PC-3 (cell line): ENCODE data around the gene WDR33. TPM values are rescaled to one million over a fixed set of nuclear protein-coding genes. Genes with fewer than 3 reads are reported as not detected.

Experiments used
- ATAC-seq: fragments of 200-7000 bp; cut with Tn5 transposase; 2 replicates; pipeline ENCODE4 v1.9.1; 2020; ENCODE audit warnings: mild to moderate bottlenecking, moderate library complexity
- BruUV-seq: library from RNA; stranded (reverse); fragments of 400-500 nt; replicated peaks from 2 replicates; lab custom pipeline; 2021; lab: Mats Ljungman, UMichigan
- CTCF ChIA-PET: fragments of 300-600 bp; sonication (Branson Sonifier 250); formaldehyde crosslinking; loops from one replicate; lab custom pipeline; 2022; ENCODE audit warnings: antibody characterized with exemption; lab: Charles Lee
- POLR2A ChIA-PET: fragments of 300-600 bp; sonication (Branson Sonifier 250); formaldehyde crosslinking; loops from one replicate; lab custom pipeline; 2022; ENCODE audit warnings: antibody characterized with exemption; ENCODE audit not compliant: unreplicated experiment; lab: Charles Lee
- DNase-seq: peaks from one replicate; pipeline ENCODE4 v3.0.0-alpha.2; 2015
- H2AFZ ChIP-seq: fragments of 300-600 bp; sonication (generic); 2 replicates; pipeline ENCODE4 v1.6.0; 2016; ENCODE audit warnings: antibody characterized with exemption, low read length
- H3F3A ChIP-seq: fragments of 300-600 bp; sonication (generic); one replicate; pipeline ENCODE4 v1.6.0; 2017; ENCODE audit warnings: antibody characterized with exemption, low read length, control low read depth, mild to moderate bottlenecking; ENCODE audit not compliant: unreplicated experiment
- H3K27ac ChIP-seq: fragments of 300-600 bp; sonication (generic); 2 replicates; pipeline ENCODE4 v1.5.1; 2016; ENCODE audit warnings: mild to moderate bottlenecking, low read length
- H3K27me3 ChIP-seq: fragments of 300-600 bp; sonication (generic); 2 replicates; pipeline ENCODE4 v1.6.1; 2016; ENCODE audit warnings: low read length, mixed read lengths
- H3K36me3 ChIP-seq: fragments of 300-600 bp; sonication (generic); 2 replicates; pipeline ENCODE4 v1.6.1; 2016; ENCODE audit warnings: low read depth, mixed run types, low read length, mixed read lengths
- H3K4me1 ChIP-seq: fragments of 300-600 bp; sonication (generic); 2 replicates; pipeline ENCODE4 v1.5.1; 2016; ENCODE audit warnings: low read length; ENCODE audit not compliant: insufficient read depth
- H3K4me2 ChIP-seq: fragments of 300-600 bp; sonication (generic); 2 replicates; pipeline ENCODE4 v1.6.0; 2016; ENCODE audit warnings: low read length
- H3K4me3 ChIP-seq: fragments of 300-600 bp; sonication (generic); 2 replicates; pipeline ENCODE4 v1.5.1; 2016; ENCODE audit warnings: mild to moderate bottlenecking, low read length, mixed read lengths
- H3K79me2 ChIP-seq: fragments of 300-600 bp; sonication (generic); 2 replicates; pipeline ENCODE4 v1.6.1; 2017; ENCODE audit warnings: low read length, mixed read lengths
- H3K9ac ChIP-seq: fragments of 300-600 bp; sonication (generic); 2 replicates; pipeline ENCODE4 v1.6.0; 2016; ENCODE audit warnings: mild to moderate bottlenecking, low read length
- H3K9me2 ChIP-seq: fragments of 300-600 bp; sonication (generic); replicated peaks from 2 replicates; pipeline ENCODE4 v1.6.1; 2016; ENCODE audit warnings: mixed run types, low read length, mixed read lengths
- H3K9me3 ChIP-seq: fragments of 300-600 bp; sonication (generic); 2 replicates; pipeline ENCODE4 v1.6.1; 2016; ENCODE audit warnings: low read length, mixed read lengths
- H4K20me1 ChIP-seq: fragments of 300-600 bp; sonication (generic); 2 replicates; pipeline ENCODE4 v1.6.1; 2016; ENCODE audit warnings: low read length, mixed read lengths
- EZH2 ChIP-seq: fragments of 300-600 bp; sonication (generic); IDR thresholded peaks from one replicate; pipeline ENCODE4 v1.6.1; 2017; ENCODE audit warnings: antibody characterized with exemption, mild to moderate bottlenecking, low read length; ENCODE audit not compliant: unreplicated experiment
- EZH2phosphoT487 ChIP-seq: fragments of 300-600 bp; sonication (generic); IDR thresholded peaks from 2 replicates; pipeline ENCODE4 v1.6.1; 2018; ENCODE audit warnings: mild to moderate bottlenecking, antibody characterized with exemption, low read length, borderline replicate concordance
- intact Hi-C: fragments of 100-400 bp; cut with micrococcal nuclease; formaldehyde crosslinking; loops from 2 replicates; pipeline ENCODE4 v1.9.0; 2023
- total RNA-seq: library from RNA; depleted of rRNA; stranded (reverse); fragments of >200 nt; gene quantifications from 2 replicates; pipeline ENCODE4 v1.2.3, GENCODE V29; 2014
- TF ChIP-seq, protein P1 (sequence below): fragments of 300-600 bp; sonication (generic); conservative IDR thresholded peaks from 2 replicates; pipeline ENCODE4 v1.5.1; 2017; ENCODE audit warnings: antibody characterized with exemption, low read depth, mild to moderate bottlenecking, low read length

WDR33 gene
- total RNA-seq, 1 experiment from 2014 or later, result 31.7 TPM

DNA sequence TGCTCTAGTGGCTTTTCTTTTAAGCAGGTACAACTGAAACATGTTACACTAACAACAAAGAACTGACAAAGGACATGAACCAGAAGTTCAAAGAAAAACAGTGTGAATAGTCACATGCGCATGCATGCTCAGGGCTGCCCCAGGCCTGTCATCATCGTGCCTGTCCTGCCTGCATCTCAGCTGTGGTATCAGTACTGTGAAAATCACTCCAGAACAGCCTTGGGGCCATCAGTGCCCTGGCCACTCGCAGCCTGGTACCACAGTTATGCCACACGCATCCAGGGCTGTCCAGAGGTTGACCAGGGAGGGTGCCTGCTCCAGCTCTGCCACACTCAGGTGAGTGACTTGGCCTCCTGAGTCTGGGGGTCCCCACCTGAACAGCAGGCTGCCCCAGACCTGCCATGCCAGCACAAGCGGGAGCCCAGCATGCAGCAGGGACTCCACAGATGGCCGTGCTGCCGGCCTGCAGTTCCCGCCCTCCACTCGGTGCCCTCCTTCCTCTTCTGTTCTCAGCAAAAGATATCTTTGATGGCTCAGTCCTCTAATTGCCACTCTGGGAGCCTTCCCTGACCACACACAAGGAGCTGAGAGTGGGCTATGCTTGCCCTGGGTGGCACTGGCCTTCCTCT is 147.9 kb downstream of the WDR33 start:
- Histone ChIP-seq H3K27me3 (no peaks in the 10 kb centered on the region), H3F3A (no peaks in the 10 kb centered on the region), H2AFZ (no peak overlapping the region), H3K36me3 (no peaks in the 10 kb centered on the region; the same call in 1 of the 2 replicates), H3K4me2 (no peak overlapping the region), H3K9me3 (0 out of 2 replicates have a peak, but pooled peaks cover 5% of the 10 kb centered on the region), H3K79me2 (no peaks in the 10 kb centered on the region), H3K9ac (no peak overlapping the region), H4K20me1 (no peaks in the 10 kb centered on the region), H3K9me2 (no peaks in the 10 kb centered on the region), H3K4me3 (no peak overlapping the region), H3K4me1 (no peaks in the 10 kb centered on the region), H3K27ac (no peak overlapping the region)
- DNase-seq (no peak), ATAC-seq (no peak)
- CTCF ChIA-PET, result no interaction called here
- intact Hi-C loops, result no loop called here
- BruUV-seq, result no TSS peak
- TF ChIP-seq, protein P1, sequence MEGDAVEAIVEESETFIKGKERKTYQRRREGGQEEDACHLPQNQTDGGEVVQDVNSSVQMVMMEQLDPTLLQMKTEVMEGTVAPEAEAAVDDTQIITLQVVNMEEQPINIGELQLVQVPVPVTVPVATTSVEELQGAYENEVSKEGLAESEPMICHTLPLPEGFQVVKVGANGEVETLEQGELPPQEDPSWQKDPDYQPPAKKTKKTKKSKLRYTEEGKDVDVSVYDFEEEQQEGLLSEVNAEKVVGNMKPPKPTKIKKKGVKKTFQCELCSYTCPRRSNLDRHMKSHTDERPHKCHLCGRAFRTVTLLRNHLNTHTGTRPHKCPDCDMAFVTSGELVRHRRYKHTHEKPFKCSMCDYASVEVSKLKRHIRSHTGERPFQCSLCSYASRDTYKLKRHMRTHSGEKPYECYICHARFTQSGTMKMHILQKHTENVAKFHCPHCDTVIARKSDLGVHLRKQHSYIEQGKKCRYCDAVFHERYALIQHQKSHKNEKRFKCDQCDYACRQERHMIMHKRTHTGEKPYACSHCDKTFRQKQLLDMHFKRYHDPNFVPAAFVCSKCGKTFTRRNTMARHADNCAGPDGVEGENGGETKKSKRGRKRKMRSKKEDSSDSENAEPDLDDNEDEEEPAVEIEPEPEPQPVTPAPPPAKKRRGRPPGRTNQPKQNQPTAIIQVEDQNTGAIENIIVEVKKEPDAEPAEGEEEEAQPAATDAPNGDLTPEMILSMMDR, result no peak
- TF ChIP-seq EZH2phosphoT487, result no peak
- no peak for TF ChIP-seq EZH2
- POLR2A ChIA-PET, result no interaction called here

DNA sequence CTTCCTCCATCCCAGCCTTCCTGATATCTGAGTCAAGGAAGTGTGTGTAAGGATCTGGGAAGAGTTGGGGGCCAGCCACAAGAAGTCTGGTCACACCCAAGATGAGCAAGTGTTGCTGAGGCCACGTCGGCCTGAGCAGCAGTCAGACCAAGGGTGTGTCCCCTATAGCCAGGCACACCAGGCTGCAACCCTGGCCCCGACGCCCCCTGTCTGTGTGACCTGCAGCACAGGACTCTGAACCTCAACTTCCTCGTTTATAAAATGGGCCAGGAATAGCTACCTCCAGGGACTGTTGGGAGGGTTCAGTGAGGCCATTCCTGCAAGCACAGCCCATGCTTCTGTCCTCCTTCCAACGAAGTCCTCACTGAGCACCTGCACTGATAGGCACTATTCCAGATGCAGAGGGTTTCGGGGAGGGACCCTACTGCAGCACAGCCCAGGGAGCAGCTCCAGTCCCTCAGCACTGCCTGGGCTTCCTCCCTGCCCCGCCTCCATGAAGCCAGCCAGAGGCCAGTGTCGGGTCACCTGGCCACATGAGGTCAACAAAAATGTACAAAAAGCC is 148.9 kb downstream of the WDR33 start:
- POLR2A ChIA-PET, result no interaction called here
- Histone ChIP-seq H3K79me2 (no peaks in the 10 kb centered on the region), H3F3A (no peaks in the 10 kb centered on the region), H3K27me3 (no peaks in the 10 kb centered on the region), H3K4me1 (no peaks in the 10 kb centered on the region), H3K4me2 (no peak overlapping the region), H3K36me3 (no peaks in the 10 kb centered on the region), H2AFZ (no peak overlapping the region), H3K9me3 (no peaks in the 10 kb centered on the region), H3K4me3 (no peak overlapping the region), H3K27ac (no peak overlapping the region), H4K20me1 (no peaks in the 10 kb centered on the region), H3K9me2 (no peaks in the 10 kb centered on the region), H3K9ac (no peak overlapping the region)
- no TSS peak for BruUV-seq
- TF ChIP-seq EZH2, result no peak
- TF ChIP-seq EZH2phosphoT487, result no peak
- TF ChIP-seq, protein P1, result no peak
- intact Hi-C loops, result no loop called here
- CTCF ChIA-PET, result no interaction called here
- DNase-seq, result no peak
- peak; percentile 46 for ATAC-seq

DNA sequence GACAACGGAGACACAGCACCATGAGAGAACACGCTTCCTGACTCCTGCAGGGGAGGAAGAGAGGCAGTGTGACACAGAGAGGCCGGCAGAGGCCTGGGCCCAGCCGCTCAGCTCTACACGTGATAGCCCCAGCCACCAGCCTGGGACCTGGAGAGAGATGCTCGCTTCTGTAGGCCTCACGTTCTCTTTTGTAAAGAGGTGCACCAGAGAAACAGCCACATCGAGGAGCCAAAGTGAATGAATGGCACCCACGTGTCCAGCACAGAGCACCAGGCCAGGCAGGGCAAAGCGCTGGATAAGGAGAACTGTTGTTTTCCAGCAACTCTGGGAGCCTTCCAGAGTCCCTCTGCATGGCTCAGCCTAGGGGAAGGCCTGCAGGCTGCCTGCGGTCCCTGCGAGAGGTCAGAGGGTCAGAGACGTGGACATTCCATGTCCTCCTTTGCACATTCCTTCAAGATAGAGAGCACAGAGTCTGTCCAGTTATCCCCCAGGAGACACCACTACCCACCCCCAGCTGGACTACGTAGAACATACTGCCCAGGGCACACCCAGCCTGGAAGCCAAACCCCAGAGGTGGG is 149.8 kb downstream of the WDR33 start:
- intact Hi-C loops, result no loop called here
- TF ChIP-seq EZH2phosphoT487 (no peak), EZH2 (no peak)
- TF ChIP-seq, protein P1, result no peak
- no peaks in the 10 kb centered on the region for H4K20me1 ChIP-seq
- ChIA-PET POLR2A (no interaction called here), CTCF (no interaction called here)
- H3K9ac ChIP-seq, result no peak overlapping the region
- H3K9me3 ChIP-seq, result no peaks in the 10 kb centered on the region
- no peaks in the 10 kb centered on the region for H3K36me3 ChIP-seq
- no peaks in the 10 kb centered on the region for H3K27me3 ChIP-seq
- H3K4me1 ChIP-seq, result no peaks in the 10 kb centered on the region
- BruUV-seq, result no TSS peak
- no peak for ATAC-seq
- no peak overlapping the region for H3K4me3 ChIP-seq
- no peak for DNase-seq
- H3K79me2 ChIP-seq, result no peaks in the 10 kb centered on the region
- H3F3A ChIP-seq, result no peaks in the 10 kb centered on the region
- no peak overlapping the region for H3K4me2 ChIP-seq
- no peak overlapping the region for H2AFZ ChIP-seq
- H3K27ac ChIP-seq, result no peak overlapping the region
- no peaks in the 10 kb centered on the region for H3K9me2 ChIP-seq
